Vagina (tissue), 2 donors: ENCODE results near the gene INSIG2. TPM values are rescaled to one million over a fixed set of nuclear protein-coding genes. Genes with fewer than 3 reads are reported as not detected.

Experiments
- DNase-seq, 2 donors: peaks; one replicate each; pipeline ENCODE4 v3.0.0-alpha.2; 2017; ENCODE audit errors: extremely low spot score in 2 of 2
- H3K27ac ChIP-seq: fragments of 200-600 bp; sonication (generic); one replicate; pipeline ENCODE4 v1.5.1; 2019
- H3K27me3 ChIP-seq: fragments of 200-600 bp; sonication (generic); one replicate; pipeline ENCODE4 v1.5.1; 2019
- H3K36me3 ChIP-seq, 2 donors: fragments of 200-600 bp; sonication (generic); one replicate each; pipeline ENCODE4 v1.5.1; 2017 to 2019
- H3K4me1 ChIP-seq: fragments of 200-600 bp; sonication (generic); one replicate; pipeline ENCODE4 v1.5.1; 2019
- H3K4me3 ChIP-seq, 2 donors: fragments of 200-600 bp; sonication (generic); 1 replicate in 1 of 2; 2 replicates in 1 of 2; pipeline ENCODE4 v1.5.1; 2016 to 2019
- H3K9me3 ChIP-seq: fragments of 200-600 bp; sonication (generic); one replicate; pipeline ENCODE4 v1.5.1; 2019
- CTCF ChIP-seq, 3 experiments: fragments of 450-650 bp in 2 of 3; fragments of 200-600 bp in 1 of 3; sonication (generic) in 1 of 3; IDR thresholded peaks; one replicate each; pipeline ENCODE4 v1.5.1; 2017 to 2019; ENCODE audit warnings: antibody characterized with exemption in 3 of 3, mild to moderate bottlenecking in 2 of 3, moderate library complexity in 2 of 3
- POLR2A ChIP-seq, 2 donors: fragments of 450-650 bp; IDR thresholded peaks; one replicate each; pipeline ENCODE4 v1.6.1; 2017; ENCODE audit warnings: antibody characterized with exemption in 2 of 2, mild to moderate bottlenecking in 2 of 2, moderate library complexity in 2 of 2
- POLR2AphosphoS5 ChIP-seq, 2 donors: sonication (generic); formaldehyde crosslinking; IDR thresholded peaks; one replicate each; pipeline ENCODE4 v1.9.0; 2017; ENCODE audit warnings: antibody characterized with exemption in 2 of 2, mild to moderate bottlenecking in 2 of 2, low read depth in 1 of 2; ENCODE audit not compliant: insufficient read depth in 1 of 2
- intact Hi-C: fragments of 100-400 bp; cut with DNase I; formaldehyde crosslinking; loops from one replicate; pipeline ENCODE4 v1.15.1; 2023
- total RNA-seq: library from RNA; depleted of rRNA; stranded (reverse); fragments of >200 nt; gene quantifications from one replicate; pipeline ENCODE4 v1.2.3, GENCODE V29; 2016

Gene INSIG2
- total RNA-seq, 1 donor from 2014 or later, result 9.8 TPM

DNA sequence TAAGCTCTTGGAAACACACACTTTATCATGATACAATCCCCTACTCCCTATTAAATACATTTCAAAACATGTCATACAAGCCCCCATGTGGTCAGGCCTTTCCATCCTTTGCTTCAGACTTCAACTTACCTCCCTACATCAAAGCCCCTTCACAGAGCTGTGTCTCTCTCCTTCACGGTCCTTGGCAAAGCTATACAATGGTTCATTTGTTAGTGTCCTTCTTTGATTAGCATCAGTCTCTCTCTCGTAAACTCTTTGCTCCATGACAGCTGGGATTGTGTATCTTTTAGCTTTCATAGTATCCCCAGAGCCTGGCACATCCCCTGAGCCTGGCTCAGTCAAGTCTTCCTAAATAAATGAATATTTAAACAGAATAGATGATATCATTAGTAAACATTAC, 25.6 kb upstream of the INSIG2 start:
- Histone ChIP-seq H3K9me3 (no peaks in the 10 kb centered on the region), H3K27ac (no peak overlapping the region), H3K4me3 (no peak overlapping the region), H3K4me1 (peaks cover 6% of the 10 kb centered on the region), H3K36me3 (no peaks in the 10 kb centered on the region), H3K27me3 (no peaks in the 10 kb centered on the region)
- no peak for TF ChIP-seq CTCF (IDR thresholded peaks at IDR 0.05)
- TF ChIP-seq POLR2A (IDR thresholded peaks at IDR 0.05), result no peak
- no peak for TF ChIP-seq POLR2AphosphoS5 (IDR thresholded peaks at IDR 0.05; ENCODE audit: insufficient read depth in 1 of 2, low read depth in 1 of 2)
- intact Hi-C loops, result no loop called here
- DNase-seq, result no peak

DNA sequence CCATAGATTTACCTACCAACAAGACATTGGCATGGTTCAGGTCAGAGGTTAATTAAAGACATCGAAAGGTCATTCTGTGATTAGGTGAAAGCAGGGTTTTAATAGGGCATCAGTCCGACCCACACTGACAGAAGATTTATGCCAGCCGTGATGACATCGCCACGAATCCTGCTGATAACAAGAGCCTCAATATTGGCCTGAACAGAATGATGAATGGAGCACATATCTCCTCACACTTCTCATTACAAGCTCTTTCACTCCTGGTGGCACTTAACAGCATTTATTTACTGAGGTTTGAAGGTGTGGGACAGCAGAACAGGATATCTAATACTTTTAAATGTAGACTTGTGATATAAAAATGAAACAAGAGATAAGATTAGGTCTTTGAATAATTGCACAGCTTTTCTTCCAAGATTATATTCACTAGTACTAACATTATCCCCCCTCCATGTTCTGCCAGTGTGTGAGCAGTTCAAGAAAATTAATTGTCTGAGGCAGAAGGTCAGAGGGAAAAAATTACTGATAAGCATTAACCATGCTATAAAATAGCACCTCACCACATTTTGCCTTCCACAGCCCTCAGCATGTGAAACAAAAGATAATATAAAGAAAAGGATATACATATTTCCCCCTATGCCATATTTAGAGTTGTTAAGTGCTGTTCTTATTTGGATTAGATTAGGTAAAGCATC, 23.1 kb upstream of the INSIG2 start:
- no peak overlapping the region for H3K4me3 ChIP-seq
- TF ChIP-seq CTCF (IDR thresholded peaks at IDR 0.05), result no peak
- no peak for TF ChIP-seq POLR2A (IDR thresholded peaks at IDR 0.05)
- no peak for TF ChIP-seq POLR2AphosphoS5 (IDR thresholded peaks at IDR 0.05; ENCODE audit: insufficient read depth in 1 of 2, low read depth in 1 of 2)
- no peaks in the 10 kb centered on the region for H3K36me3 ChIP-seq
- no peak for DNase-seq
- H3K27me3 ChIP-seq, result no peaks in the 10 kb centered on the region
- H3K27ac ChIP-seq, result no peak overlapping the region
- intact Hi-C loops, result no loop called here
- peaks cover 6% of the 10 kb centered on the region for H3K4me1 ChIP-seq
- H3K9me3 ChIP-seq, result no peaks in the 10 kb centered on the region

DNA sequence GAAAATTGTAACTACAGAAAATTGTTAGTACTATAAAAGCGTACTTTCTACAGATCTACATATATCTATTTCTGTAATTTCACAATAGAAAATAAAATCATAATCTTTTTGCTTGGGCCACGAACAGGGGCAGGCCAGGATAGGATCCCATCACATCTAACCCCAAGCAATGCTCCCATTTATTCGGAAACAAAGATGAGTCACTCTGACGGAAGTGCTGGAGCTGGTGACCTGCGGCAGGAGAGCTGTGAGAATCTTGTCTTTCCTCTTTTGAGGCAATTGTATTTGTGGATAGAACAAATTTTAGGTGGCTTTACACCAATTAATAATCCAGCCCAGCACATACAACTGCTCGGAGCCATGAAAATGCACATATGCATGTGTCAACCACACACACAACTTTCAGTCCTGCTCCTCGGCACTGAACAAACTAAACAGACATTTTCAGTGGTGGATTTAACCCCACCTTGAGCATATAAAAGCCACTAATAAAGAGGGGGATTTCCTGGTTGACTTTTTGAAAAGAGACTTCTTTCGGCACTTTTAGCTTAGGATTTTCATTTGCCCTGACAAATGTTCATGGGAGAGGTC, 22.3 kb upstream of the INSIG2 start:
- intact Hi-C loops, result no loop called here

DNA sequence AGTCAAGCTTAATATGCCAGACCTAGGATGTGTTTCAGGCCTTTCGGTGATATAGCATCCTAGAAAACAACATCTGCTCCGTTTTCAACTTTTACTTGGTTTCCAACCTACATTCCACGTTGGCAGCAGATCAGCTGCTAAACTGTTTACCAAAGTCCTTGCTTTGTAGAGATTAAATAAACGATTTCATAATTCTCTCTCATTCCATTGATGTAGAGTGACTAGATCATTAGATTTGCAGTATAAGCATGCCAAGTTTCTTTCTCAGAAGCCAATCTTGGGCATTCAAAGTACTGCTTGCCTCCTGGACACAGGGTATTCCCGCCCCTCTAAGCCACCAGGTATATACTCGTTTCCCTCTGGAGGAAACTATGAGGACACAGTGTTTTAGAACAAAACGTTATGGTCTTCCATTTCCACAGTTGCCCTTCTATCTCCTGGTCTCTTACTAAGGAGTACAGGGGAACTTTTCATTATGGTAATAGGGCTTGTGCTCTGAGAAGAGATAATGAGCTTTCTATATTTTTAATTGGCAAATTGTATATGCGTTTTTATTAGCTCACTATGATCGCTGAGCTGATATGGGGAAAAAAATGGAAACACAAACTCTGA, 10.5 kb upstream of the INSIG2 start:
- no peak for TF ChIP-seq POLR2A (IDR thresholded peaks at IDR 0.05)
- no peak for TF ChIP-seq CTCF (IDR thresholded peaks at IDR 0.05)
- TF ChIP-seq POLR2AphosphoS5 (IDR thresholded peaks at IDR 0.05; ENCODE audit: insufficient read depth in 1 of 2, low read depth in 1 of 2), result no peak
- no peak overlapping the region for H3K27ac ChIP-seq
- H3K9me3 ChIP-seq, result no peaks in the 10 kb centered on the region
- no peaks in the 10 kb centered on the region for H3K36me3 ChIP-seq
- DNase-seq, result no peak
- H3K4me3 ChIP-seq, result no peak overlapping the region
- no peaks in the 10 kb centered on the region for H3K27me3 ChIP-seq
- intact Hi-C loops, result no loop called here
- H3K4me1 ChIP-seq, result no peaks in the 10 kb centered on the region

More for the DNA sequence above, 22.3 kb upstream of the INSIG2 start:
- no peak overlapping the region for H3K27ac ChIP-seq
- peaks cover 6% of the 10 kb centered on the region for H3K4me1 ChIP-seq
- H3K36me3 ChIP-seq, result no peaks in the 10 kb centered on the region
- no peaks in the 10 kb centered on the region for H3K27me3 ChIP-seq
- no peaks in the 10 kb centered on the region for H3K9me3 ChIP-seq
- TF ChIP-seq POLR2AphosphoS5 (IDR thresholded peaks at IDR 0.05; ENCODE audit: insufficient read depth in 1 of 2, low read depth in 1 of 2) (no peak), POLR2A (IDR thresholded peaks at IDR 0.05) (no peak), CTCF (IDR thresholded peaks at IDR 0.05) (no peak)
- DNase-seq, result no peak
- H3K4me3 ChIP-seq, result no peak overlapping the region

DNA sequence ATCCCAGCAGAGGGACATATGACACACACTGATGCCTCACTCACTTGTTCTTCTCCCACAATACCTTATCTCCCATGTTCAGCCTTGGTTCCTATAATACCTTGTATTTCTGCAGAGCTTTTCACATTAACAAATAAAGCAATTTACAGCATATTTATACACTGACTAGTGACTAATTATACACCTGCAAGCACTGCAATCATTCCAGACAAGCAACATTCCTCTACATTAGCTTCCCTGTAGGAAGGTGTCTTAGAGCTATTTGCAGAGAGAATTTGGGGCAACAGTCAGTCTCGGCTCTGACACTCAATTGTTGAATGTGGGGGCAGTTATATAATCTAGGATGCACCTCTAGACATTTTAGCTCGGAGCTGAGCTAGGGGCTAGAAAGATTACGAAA, 9.5 kb upstream of the INSIG2 start:
- intact Hi-C loops, result no loop called here
- no peaks in the 10 kb centered on the region for H3K36me3 ChIP-seq
- no peaks in the 10 kb centered on the region for H3K4me1 ChIP-seq
- DNase-seq, result no peak
- H3K27me3 ChIP-seq, result no peaks in the 10 kb centered on the region
- no peaks in the 10 kb centered on the region for H3K9me3 ChIP-seq
- no peak overlapping the region for H3K4me3 ChIP-seq
- TF ChIP-seq POLR2AphosphoS5 (IDR thresholded peaks at IDR 0.05; ENCODE audit: insufficient read depth in 1 of 2, low read depth in 1 of 2), result no peak
- no peak for TF ChIP-seq CTCF (IDR thresholded peaks at IDR 0.05)
- TF ChIP-seq POLR2A (IDR thresholded peaks at IDR 0.05), result no peak
- H3K27ac ChIP-seq, result no peak overlapping the region
